ENCODE results near the gene WDR12.
"Not testable (repeated sequence)": the region's sequence is repeated elsewhere in the genome, so short reads cannot be mapped to it uniquely, and the experiment has no call there.

Gene WDR12

GRCh38 chr2:202911203-202911511, 316 bp downstream of the WDR12 start:
- no peaks in the 10 kb centered on the region for H3K9me3 ChIP-seq (ENCODE audit: insufficient read depth, low read length)
- peak overlapping the region; percentile 100 for H3K4me2 ChIP-seq (ENCODE audit: low read depth, low read length, poor library complexity, severe bottlenecking)
- H4K20me1 ChIP-seq (ENCODE audit: low read depth, low read length) = no peaks in the 10 kb centered on the region
- no peaks in the 10 kb centered on the region for H3K9me2 ChIP-seq (replicated peaks; ENCODE audit: insufficient read depth, low read length)
- no peak for TF ChIP-seq CTCF (IDR thresholded peaks at IDR 0.05; ENCODE audit: insufficient read depth, low read length, poor library complexity, severe bottlenecking)
- no peak for TF ChIP-seq EZH2phosphoT487 (conservative IDR thresholded peaks at IDR 0.05; ENCODE audit: low read length)
- H3K4me3 ChIP-seq (ENCODE audit: insufficient read depth, low read length, poor library complexity, severe bottlenecking) = peak overlapping the region; percentile 100
- H3K27me3 ChIP-seq (ENCODE audit: low read length) = no peaks in the 10 kb centered on the region
- H3K79me2 ChIP-seq (ENCODE audit: insufficient read depth, low read length) = peaks cover 48% of the 10 kb centered on the region
- H3K36me3 ChIP-seq (ENCODE audit: low read length) = peaks cover 10% of the 10 kb centered on the region
- peak overlapping the region; percentile 90 for H3K9ac ChIP-seq (ENCODE audit: low read length)
- peak overlapping the region; percentile 99 for H2AFZ ChIP-seq (ENCODE audit: low read depth, low read length, severe bottlenecking)
- H3F3A ChIP-seq (ENCODE audit: insufficient read depth) = 0 out of 2 replicates have a peak, but pooled peaks cover 2% of the 10 kb centered on the region
- H3K27ac ChIP-seq (ENCODE audit: low read depth, low read length) = peak overlapping the region; percentile 91

- no peak for TF ChIP-seq CTCF (IDR thresholded peaks at IDR 0.05; ENCODE audit: insufficient read depth, low read length, poor library complexity, severe bottlenecking)
- no peak for TF ChIP-seq EZH2phosphoT487 (conservative IDR thresholded peaks at IDR 0.05; ENCODE audit: low read length)
- Histone ChIP-seq H3K9ac (ENCODE audit: low read length) (peak overlapping the region; percentile 90), H4K20me1 (ENCODE audit: low read depth, low read length) (no peaks in the 10 kb centered on the region), H2AFZ (ENCODE audit: low read depth, low read length, severe bottlenecking) (no peak overlapping the region), H3K9me2 (replicated peaks; ENCODE audit: insufficient read depth, low read length) (no peaks in the 10 kb centered on the region), H3K36me3 (ENCODE audit: low read length) (peaks cover 14% of the 10 kb centered on the region), H3K79me2 (ENCODE audit: insufficient read depth, low read length) (peaks cover 53% of the 10 kb centered on the region), H3K4me3 (ENCODE audit: insufficient read depth, low read length, poor library complexity, severe bottlenecking) (peak overlapping the region; percentile 100), H3K9me3 (ENCODE audit: insufficient read depth, low read length) (no peaks in the 10 kb centered on the region), H3K4me2 (ENCODE audit: low read depth, low read length, poor library complexity, severe bottlenecking) (peak overlapping the region; percentile 100), H3K27me3 (ENCODE audit: low read length) (no peaks in the 10 kb centered on the region), H3F3A (ENCODE audit: insufficient read depth) (0 out of 2 replicates have a peak, but pooled peaks cover 2% of the 10 kb centered on the region), H3K27ac (ENCODE audit: low read depth, low read length) (peak overlapping the region; percentile 91; the same call in 1 of the 2 replicates)
These were observed 775 bp downstream of the WDR12 start for GRCh38 chr2:202910698-202911097.

GRCh38 chr2:202910250-202910649, 1.2 kb downstream of the WDR12 start:
- peak overlapping the region; percentile 100 for H3K4me3 ChIP-seq (ENCODE audit: insufficient read depth, low read length, poor library complexity, severe bottlenecking)
- peaks cover 19% of the 10 kb centered on the region for H3K36me3 ChIP-seq (ENCODE audit: low read length)
- not testable (repeated sequence) for H3F3A ChIP-seq (ENCODE audit: insufficient read depth); H3K27me3 ChIP-seq (ENCODE audit: low read length); H4K20me1 ChIP-seq (ENCODE audit: low read depth, low read length); H2AFZ ChIP-seq (ENCODE audit: low read depth, low read length, severe bottlenecking); H3K27ac ChIP-seq (ENCODE audit: low read depth, low read length); H3K9me3 ChIP-seq (ENCODE audit: insufficient read depth, low read length); H3K9me2 ChIP-seq (replicated peaks; ENCODE audit: insufficient read depth, low read length)
- peaks cover 57% of the 10 kb centered on the region for H3K79me2 ChIP-seq (ENCODE audit: insufficient read depth, low read length)
- peak overlapping the region; percentile 100 for H3K4me2 ChIP-seq (ENCODE audit: low read depth, low read length, poor library complexity, severe bottlenecking)
- H3K9ac ChIP-seq (ENCODE audit: low read length) = peak overlapping the region; percentile 90

GRCh38 chr2:202909394-202910192, 1.9 kb downstream of the WDR12 start:
- no peaks in the 10 kb centered on the region for H3K9me2 ChIP-seq (replicated peaks; ENCODE audit: insufficient read depth, low read length)
- H3K27me3 ChIP-seq (ENCODE audit: low read length) = no peaks in the 10 kb centered on the region
- 0 out of 2 replicates have a peak, but pooled peaks cover 2% of the 10 kb centered on the region for H3F3A ChIP-seq (ENCODE audit: insufficient read depth)
- peak overlapping the region; percentile 100 for H3K4me3 ChIP-seq (ENCODE audit: insufficient read depth, low read length, poor library complexity, severe bottlenecking)
- peaks cover 19% of the 10 kb centered on the region for H3K36me3 ChIP-seq (ENCODE audit: low read length)
- H3K4me2 ChIP-seq (ENCODE audit: low read depth, low read length, poor library complexity, severe bottlenecking) = peak overlapping the region; percentile 100
- TF ChIP-seq CTCF (IDR thresholded peaks at IDR 0.05; ENCODE audit: insufficient read depth, low read length, poor library complexity, severe bottlenecking) (no peak), EZH2phosphoT487 (conservative IDR thresholded peaks at IDR 0.05; ENCODE audit: low read length) (no peak)
- no peak overlapping the region for H2AFZ ChIP-seq (ENCODE audit: low read depth, low read length, severe bottlenecking)
- H4K20me1 ChIP-seq (ENCODE audit: low read depth, low read length) = no peaks in the 10 kb centered on the region
- H3K9me3 ChIP-seq (ENCODE audit: insufficient read depth, low read length) = no peaks in the 10 kb centered on the region
- peaks cover 63% of the 10 kb centered on the region for H3K79me2 ChIP-seq (ENCODE audit: insufficient read depth, low read length)
- H3K9ac ChIP-seq (ENCODE audit: low read length) = no peak overlapping the region; the same call in 1 of the 2 replicates
- no peak overlapping the region for H3K27ac ChIP-seq (ENCODE audit: low read depth, low read length)
